GM18505 (cell line): ENCODE results near the gene MED22.
"Not testable (repeated sequence)": the region's sequence is repeated elsewhere in the genome, so short reads cannot be mapped to it uniquely, and the experiment has no call there.

Experiments
- ATAC-seq: cut with Tn5 transposase; IDR thresholded peaks from one replicate; pipeline ENCODE4 v1.9.1; 2021; ENCODE audit not compliant: unreplicated experiment
- POLR2A ChIP-seq: IDR thresholded peaks from 4 replicates; pipeline ENCODE4 v1.6.1; 2011; ENCODE audit warnings: borderline replicate concordance; ENCODE audit not compliant: insufficient read depth, insufficient read length; ENCODE audit errors: extremely low read depth

The MED22 gene

GRCh38 chr9:133307301-133307700 is 40.6 kb downstream of the MED22 start:
- no peak for TF ChIP-seq POLR2A
- ATAC-seq = no peak

DNA sequence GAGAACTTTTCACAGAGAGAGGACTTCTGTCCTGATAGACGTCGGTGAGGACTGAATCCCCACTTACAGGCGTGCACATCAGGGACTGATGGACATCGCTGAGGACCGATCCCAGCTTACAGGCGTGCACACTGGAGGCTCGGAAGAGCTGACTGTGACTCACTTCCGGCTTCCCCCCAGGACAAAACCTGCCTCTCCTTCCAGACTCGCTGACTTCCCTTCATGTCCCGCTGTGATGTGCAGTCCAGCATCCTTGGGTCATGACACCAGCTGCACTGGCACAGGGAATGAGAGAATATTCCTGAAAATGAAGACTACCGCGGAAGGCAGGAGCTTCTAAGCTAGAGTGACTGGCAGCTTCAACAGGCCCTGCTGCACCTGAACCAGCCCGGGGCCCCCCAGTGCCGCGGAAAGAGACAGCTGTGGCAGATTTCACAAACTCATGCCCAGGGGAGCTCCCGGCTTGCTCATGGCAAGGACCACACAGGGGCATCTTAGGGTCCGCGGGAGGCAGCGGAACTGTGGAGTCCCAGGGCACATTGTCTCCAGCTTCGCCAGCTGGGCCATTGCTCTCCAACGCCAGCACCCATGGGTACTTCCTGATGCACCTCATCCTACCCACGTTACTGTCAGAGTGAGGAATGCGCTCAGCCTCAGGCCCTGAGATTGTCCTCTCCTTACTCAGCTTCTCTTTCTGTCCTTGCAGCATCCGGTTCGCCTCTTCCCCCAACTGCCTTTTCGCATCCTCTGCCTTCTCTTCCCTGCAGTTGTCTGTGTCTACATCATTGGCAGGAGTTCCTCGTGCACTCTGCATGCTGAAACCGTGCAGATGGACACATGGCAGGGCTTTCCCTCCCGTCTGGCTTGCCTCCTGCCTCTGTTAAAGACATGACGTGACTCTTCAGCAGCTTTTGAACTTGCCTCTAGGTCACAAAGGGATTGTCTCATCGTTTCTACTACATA is 41.4 kb downstream of the MED22 start:
- ATAC-seq = no peak
- TF ChIP-seq POLR2A = no peak

DNA sequence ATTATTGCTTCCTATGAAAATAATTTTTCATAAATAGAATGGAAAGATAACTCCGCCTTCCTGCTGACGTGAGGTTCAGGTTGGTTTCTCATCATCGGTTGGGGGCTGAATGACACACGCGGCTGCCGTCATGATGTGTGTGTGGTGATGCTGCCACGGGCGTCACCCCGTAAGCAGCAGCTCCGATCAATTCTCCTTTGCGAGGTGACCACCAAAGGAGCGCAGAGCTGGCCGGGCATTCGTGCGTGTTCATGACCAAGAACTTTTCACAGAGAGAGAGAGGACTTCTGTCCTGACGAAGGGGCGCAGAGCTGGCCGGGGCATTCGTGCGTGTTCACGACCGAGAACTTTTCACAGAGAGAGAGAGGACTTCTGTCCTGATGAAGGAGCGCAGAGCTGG is 42.2 kb downstream of the MED22 start:
- no peak for TF ChIP-seq POLR2A
- ATAC-seq = no peak

DNA sequence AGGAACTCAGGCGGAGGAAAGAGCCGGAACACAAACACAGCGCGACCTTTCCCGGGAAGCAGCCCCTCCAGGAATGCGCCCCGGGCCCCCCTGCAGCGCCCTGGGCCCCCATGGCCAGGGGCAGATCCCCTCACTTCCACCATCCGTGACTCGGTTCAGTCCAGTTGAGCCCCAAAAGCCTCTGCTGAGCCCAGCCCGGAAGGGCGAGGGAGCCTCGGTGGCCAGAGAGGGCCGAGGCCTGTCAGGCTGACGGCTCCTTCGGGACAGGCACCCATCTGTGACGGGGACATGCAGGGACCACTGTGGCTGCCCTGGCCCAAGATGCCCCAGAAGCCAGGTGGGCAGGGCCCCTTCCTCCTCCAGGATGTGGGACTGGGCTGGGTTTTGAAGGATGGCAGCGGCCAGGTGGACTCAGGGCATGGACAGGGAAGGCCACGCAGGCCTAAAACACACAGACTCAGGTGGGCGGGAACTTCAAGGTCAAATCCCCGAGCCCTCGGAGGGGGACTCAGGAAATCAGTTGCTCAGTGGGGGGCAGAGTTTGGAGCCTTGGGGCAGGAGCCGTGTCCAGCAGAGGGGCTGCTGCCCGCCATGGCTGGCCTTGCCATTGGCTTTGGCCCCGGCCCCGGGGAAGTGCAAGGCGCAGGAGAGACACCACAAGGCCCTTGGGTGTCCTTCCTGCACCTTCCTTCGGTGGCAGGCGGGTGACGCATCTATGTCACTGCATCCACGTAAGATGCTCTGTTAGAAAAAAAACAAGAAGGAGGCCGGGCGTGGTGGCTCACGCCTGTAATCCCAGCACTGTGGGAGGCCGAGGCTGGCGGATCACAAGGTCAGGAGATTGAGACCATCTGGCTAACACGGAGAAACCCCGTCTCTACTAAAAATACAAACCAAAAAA is 43.2 kb downstream of the MED22 start:
- no peak for ATAC-seq
- TF ChIP-seq POLR2A = no peak

- ATAC-seq = no peak
- TF ChIP-seq POLR2A = no peak
These were observed 43.8 kb downstream of the MED22 start for GRCh38 chr9:133304158-133304470.

GRCh38 chr9:133303266-133304157 is 44.4 kb downstream of the MED22 start:
- TF ChIP-seq POLR2A = no peak
- no peak for ATAC-seq

- ATAC-seq = no peak
- no peak for TF ChIP-seq POLR2A
These were observed 46.4 kb downstream of the MED22 start for GRCh38 chr9:133301253-133302230.

GRCh38 chr9:133299996-133300395 is 47.9 kb downstream of the MED22 start:
- ATAC-seq = not testable (repeated sequence)

- no peak for TF ChIP-seq POLR2A
- ATAC-seq = no peak
These were observed 53.7 kb downstream of the MED22 start for GRCh38 chr9:133294257-133294656.

DNA sequence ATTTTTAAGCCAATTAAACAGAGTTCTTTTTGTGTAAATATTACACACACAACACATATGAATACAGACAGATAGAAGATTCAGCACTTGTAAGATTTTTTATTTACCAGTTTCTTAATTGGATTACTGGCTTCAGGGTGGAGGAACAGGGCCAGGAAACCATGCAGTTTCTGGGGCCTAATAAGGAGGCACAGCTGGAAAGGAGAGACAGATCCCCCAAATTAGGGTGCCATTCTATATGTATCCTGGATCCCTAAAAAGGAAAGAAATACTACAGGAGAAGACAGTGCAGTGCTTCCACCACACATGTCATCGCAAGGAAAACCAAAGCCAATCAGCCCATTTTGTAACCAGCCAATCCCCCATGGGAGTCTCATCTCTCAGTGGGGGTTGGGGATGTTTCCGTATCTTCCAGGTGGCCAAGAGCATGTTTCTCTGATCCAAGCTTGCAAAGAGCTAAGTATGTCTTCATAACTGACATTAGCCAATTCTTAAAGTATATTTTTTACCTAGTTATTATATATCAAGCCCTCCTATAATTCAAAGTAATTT is 57.1 kb downstream of the MED22 start:
- ATAC-seq = no peak

More for the DNA sequence above, 57.1 kb downstream of the MED22 start:
- TF ChIP-seq POLR2A = no peak
